Cardiac ventricle fibroblast (primary cell): ENCODE measurements around the gene COL7A1. TPM values are rescaled to one million over a fixed set of nuclear protein-coding genes. Genes with fewer than 3 reads are reported as not detected.

ENCODE experiments used
- total RNA-seq: library from RNA; depleted of rRNA; stranded (reverse); fragments of >200 nt; gene quantifications from 2 replicates; pipeline ENCODE4 v1.2.3, GENCODE V29; 2015

COL7A1 gene
- 9.5 and 13.6 TPM in 2 replicates for total RNA-seq

DNA sequence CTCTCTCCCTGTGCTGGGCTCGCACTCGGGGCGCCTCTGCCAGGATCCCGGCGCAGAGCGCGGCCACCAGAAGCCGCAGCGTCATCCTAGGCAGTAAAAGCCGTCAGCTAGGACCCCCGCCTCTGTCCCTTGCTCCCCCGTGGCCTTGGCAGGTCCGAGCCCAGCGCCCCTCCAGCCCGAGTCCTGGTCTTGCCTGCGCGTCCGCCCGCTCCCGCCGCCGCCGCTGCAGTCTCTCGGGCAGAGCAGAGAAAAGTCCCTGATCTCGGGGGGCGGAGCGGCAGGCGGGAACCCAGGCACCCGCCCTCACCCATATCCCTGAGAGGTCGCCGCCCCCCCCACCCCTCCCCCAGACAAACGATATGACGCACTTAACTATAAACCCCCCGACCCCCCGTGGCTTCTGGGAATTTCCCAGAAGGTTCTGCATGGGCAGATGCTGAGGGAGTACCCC, at the start of gene COL7A1:
TSS of gene COL7A1 (minus strand) at position 255 of the 451 bp plus-strand sequence. CDS start at position 85, 170 bp downstream.

DNA sequence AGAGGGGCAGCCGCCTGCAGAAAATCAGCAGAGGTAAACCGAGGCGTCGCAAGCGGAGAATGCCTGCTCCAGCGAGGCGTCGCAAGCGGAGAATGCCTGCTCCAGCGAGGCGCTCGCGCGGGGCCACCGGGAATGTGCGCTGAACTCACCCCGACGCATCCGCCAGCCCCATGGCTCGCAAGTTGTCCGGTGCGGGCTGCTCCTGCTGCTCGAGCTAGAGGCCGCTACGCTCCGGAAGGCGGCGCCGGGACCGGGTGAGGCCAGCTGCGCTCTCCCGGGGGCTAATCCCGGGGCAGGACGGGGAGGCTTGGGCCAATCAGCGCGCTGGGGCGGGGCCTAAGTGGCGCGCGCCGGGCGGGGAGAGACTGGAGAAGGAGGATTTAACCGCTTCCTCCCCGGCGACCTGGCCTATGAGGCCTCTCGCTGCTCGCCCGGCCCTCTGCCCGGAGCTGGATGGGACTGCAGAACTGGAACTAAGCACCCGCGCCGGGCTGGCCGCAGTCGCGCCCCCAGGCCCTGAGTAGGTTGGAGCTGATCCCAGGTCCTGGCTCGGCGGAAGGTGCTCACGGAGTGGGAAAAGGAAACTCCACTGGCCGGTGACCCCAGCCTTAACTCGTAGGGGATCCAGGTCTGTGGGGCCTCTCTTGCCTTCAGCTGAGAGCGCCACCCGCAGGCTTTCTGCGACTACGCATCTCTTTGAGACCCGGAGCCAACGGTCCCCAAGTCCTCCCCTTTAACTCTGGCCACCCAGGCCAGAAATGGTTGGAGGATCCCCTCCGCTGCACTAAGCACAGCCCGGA, 40.3 kb upstream of the COL7A1 start, which contains the start of gene SLC26A6:
TSS of gene SLC26A6 (minus strand) at position 240 of the 800 bp plus-strand sequence. CDS start at position 172, 68 bp downstream.

DNA sequence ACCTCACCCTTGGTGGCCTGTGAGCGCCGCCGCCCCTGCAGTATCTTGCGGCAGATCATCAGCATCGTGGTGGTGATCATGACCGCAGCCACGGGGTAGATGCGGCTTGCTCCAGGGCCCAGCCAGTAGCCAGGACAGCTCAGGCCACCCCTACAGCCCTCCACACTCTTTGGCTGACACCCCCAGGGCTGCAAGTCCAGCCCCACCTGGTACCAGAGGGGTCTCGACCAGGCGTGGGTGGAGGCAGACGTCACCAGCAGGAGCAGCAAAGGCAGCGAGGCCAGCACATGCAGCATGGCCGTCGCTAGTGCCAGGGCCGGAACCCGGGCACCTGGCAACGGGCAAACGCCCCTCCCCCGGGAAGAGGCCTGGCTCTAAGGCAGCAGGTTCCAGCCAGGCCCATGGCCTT, 26.3 kb upstream of the COL7A1 start, which contains the start of gene TMEM89:
TSS of gene TMEM89 (minus strand) at position 309 of the 409 bp plus-strand sequence. CDS start at position 296, 13 bp downstream.

DNA sequence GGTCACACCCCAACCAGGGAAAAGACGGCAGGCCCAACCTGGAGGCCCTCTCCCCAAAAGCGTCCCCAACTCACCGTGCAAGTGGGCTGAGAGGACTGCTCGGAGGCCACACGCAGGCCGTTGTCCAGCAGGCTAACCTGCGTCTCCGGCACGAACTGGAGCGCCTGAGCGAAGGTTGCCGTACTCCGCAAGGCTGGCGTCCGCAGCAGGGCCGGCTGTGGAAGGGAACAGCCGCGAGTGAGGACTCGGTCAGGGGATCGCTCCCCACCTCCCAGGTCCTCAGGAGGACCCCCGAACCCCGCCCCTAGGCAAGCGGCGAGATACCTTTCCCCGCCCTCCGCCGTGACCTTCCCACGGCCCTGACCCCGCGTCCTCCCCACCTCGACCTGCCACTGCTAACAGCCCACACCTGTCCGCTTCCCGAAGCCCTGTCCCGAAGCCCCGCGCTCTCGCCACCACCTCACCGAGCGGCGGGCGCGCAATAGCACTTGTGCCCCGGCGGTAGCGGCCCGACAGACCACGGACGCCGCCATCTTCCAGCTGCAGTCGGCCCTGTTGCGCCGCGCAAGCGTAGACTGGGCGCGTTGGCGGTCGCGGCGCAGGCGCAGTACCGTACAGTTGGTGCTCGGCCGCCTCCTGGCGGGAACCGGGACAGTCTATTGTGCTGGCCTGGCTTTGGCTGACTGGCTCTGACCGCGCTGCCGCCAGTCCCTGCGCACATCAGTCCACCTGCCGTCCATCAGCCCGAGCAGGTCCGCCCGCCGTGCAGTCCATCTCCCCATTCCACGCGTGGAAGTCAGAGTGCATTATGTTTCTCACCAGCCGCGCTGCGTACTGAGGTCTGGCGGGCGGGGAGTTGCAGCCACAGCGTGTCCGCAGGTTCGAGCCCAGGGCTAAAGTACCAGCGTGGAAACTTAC, 14.2 kb upstream of the COL7A1 start, which contains the start of gene UQCRC1:
TSS of gene UQCRC1 (minus strand) at position 559 of the 918 bp plus-strand sequence. CDS start at position 533, 26 bp downstream.

DNA sequence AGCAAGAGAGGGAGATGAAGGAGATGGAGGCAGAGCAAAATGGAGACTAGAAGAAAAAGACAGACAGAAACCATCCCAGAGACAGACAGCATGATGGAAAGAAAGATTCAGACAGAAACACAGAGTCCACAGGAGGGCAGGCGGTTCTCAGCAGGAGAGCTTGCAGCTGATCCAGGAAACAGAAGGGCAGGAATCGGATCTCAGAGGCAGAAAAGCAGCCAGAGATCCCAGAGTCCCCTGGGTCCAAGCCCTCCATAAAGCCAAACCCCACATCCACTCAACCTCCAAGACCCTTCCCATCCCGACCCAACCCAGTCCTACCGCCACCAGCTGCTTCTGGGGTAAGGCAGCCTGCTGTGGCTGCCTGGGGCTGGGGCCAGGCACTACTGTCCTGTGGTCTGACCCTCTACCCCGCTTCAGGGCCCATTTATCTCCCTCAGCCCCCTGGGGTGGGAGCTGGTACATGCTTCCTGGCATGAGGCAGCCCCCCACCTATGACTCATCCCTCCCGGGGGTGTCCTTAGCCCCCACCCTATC, 31.7 kb downstream of the COL7A1 start, which contains the start of gene UCN2:
TSS of gene UCN2 (minus strand) at position 400 of the 537 bp plus-strand sequence. CDS start 657 bp downstream, outside the sequence.

DNA sequence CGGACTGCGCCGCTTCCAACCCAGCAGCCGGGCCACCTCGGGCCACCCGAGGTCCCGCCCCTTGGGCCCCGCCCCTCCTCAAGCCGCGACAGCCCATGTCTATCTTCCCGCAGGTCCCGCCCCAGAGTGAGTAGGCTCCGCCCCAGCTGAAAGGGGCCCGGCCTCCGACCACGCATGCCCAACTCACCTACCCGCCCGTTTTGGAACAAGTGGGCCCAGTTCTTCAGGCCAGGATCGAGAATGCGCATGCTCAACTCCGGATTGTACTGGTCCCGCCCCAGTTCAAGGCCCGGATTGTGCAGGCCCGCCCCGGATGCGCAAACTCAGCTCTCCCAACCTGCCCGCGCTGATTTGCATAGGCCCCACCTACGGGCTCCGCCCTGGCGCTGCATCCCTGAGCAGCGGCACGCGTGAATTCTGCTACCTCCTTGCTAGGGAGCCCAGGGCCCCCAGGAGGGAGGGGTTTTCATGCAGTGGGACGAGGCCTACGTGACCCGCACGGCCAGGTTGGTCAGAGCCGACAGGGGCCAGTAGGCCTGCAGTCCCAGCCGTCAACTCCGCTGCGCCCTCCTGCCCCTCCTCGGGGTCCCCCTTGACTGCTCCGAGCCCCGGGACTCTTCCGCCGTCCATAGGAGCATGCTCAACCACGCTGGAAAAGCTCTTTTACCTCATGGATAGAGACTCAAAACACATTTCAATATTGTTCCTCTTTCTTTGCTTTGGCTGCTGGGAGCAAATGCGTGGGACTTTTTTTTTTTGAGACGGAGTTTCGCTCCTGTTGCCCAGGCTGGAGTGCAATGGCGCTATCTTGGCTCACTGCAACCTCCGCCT, 38.1 kb downstream of the COL7A1 start, which contains the start of gene PFKFB4:
TSS of gene PFKFB4 (minus strand) at position 8 of the 831 bp plus-strand sequence. CDS start 26 bp downstream, outside the sequence.

Other genes with a start within 250 kb of the COL7A1 start
- gene FBXW12, start 223.1 kb downstream of the COL7A1 start, total RNA-seq, result not detected in 2 replicates
- gene PLXNB1, start 165.2 kb downstream of the COL7A1 start, total RNA-seq, result 10.9 and 12.4 TPM in 2 replicates
- 15.8 and 17.2 TPM in 2 replicates for gene CCDC51, start 155.2 kb downstream of the COL7A1 start, total RNA-seq
- 298 and 375 TPM in 2 replicates for gene TMA7, start 155.1 kb downstream of the COL7A1 start, total RNA-seq
- gene ATRIP, start 148.6 kb downstream of the COL7A1 start, total RNA-seq, result 4.7 and 5.3 TPM in 2 replicates
- 119 and 121 TPM in 2 replicates for gene SHISA5, start 91.2 kb downstream of the COL7A1 start, total RNA-seq
- gene PFKFB4, start 38.5 kb downstream of the COL7A1 start, total RNA-seq, result 12.0 and 14.8 TPM in 2 replicates
- 0.31 and 0.64 TPM in 2 replicates for gene UCN2, start 31.5 kb downstream of the COL7A1 start, total RNA-seq
- gene UQCRC1, start 14.3 kb upstream of the COL7A1 start, total RNA-seq, result 130 and 150 TPM in 2 replicates
- gene TMEM89, start 26.4 kb upstream of the COL7A1 start, total RNA-seq, result not detected in 2 replicates
- 17.7 and 19.2 TPM in 2 replicates for gene SLC26A6, start 40.1 kb upstream of the COL7A1 start, total RNA-seq
- 1.5 and 2.2 TPM in 2 replicates for gene CELSR3, start 67.6 kb upstream of the COL7A1 start, total RNA-seq
- gene NCKIPSD, start 90.6 kb upstream of the COL7A1 start, total RNA-seq, result 21.4 and 28.5 TPM in 2 replicates
- gene IP6K2, start 121.9 kb upstream of the COL7A1 start, total RNA-seq, result 56.8 and 63.0 TPM in 2 replicates